ENCODE data around the gene ABHD14A.

The ABHD14A gene

DNA sequence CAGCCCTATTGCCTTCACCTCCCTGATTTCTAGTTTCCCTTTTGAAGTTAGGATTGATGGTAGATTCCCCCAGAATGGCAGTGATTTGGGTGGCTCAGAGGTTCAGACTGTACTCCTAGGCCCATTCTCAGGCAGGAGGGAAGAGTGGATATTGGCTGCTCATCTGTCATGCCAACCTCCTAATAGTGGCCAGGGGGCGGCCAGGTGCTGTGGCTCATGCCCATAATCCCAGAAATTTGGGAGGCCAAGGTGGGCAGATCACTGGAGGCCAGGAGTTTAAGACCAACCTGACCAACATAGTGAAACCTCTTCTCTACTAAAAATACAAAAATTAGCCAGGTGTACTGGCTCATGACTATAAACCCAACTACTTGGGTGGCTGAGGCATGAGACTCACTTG, 44.4 kb upstream of the ABHD14A start:
- TF ChIP-seq RAD21 (IDR thresholded peaks at IDR 0.05; ENCODE audit: low read depth) (no peak), NFIC (IDR thresholded peaks at IDR 0.05) (no peak)
- TF ChIP-seq, protein P1, sequence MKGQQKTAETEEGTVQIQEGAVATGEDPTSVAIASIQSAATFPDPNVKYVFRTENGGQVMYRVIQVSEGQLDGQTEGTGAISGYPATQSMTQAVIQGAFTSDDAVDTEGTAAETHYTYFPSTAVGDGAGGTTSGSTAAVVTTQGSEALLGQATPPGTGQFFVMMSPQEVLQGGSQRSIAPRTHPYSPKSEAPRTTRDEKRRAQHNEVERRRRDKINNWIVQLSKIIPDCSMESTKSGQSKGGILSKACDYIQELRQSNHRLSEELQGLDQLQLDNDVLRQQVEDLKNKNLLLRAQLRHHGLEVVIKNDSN (IDR thresholded peaks at IDR 0.05): no peak

- TF ChIP-seq TCF12 (IDR thresholded peaks at IDR 0.05; ENCODE audit: low read depth) (no peak), FOXM1 (IDR thresholded peaks at IDR 0.05; ENCODE audit: borderline replicate concordance, low read depth) (no peak), CREB1 (IDR thresholded peaks at IDR 0.05; ENCODE audit: low read depth) (no peak), ZBTB7A (IDR thresholded peaks at IDR 0.05; ENCODE audit: low read depth) (no peak), TAF1 (IDR thresholded peaks at IDR 0.05; ENCODE audit: low read depth) (no peak), CEBPB (IDR thresholded peaks at IDR 0.05) (no peak), EGR1 (IDR thresholded peaks at IDR 0.05) (no peak)
- TF ChIP-seq, protein P2, sequence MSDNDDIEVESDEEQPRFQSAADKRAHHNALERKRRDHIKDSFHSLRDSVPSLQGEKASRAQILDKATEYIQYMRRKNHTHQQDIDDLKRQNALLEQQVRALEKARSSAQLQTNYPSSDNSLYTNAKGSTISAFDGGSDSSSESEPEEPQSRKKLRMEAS (IDR thresholded peaks at IDR 0.05): no peak
- TF ChIP-seq, protein P3, sequence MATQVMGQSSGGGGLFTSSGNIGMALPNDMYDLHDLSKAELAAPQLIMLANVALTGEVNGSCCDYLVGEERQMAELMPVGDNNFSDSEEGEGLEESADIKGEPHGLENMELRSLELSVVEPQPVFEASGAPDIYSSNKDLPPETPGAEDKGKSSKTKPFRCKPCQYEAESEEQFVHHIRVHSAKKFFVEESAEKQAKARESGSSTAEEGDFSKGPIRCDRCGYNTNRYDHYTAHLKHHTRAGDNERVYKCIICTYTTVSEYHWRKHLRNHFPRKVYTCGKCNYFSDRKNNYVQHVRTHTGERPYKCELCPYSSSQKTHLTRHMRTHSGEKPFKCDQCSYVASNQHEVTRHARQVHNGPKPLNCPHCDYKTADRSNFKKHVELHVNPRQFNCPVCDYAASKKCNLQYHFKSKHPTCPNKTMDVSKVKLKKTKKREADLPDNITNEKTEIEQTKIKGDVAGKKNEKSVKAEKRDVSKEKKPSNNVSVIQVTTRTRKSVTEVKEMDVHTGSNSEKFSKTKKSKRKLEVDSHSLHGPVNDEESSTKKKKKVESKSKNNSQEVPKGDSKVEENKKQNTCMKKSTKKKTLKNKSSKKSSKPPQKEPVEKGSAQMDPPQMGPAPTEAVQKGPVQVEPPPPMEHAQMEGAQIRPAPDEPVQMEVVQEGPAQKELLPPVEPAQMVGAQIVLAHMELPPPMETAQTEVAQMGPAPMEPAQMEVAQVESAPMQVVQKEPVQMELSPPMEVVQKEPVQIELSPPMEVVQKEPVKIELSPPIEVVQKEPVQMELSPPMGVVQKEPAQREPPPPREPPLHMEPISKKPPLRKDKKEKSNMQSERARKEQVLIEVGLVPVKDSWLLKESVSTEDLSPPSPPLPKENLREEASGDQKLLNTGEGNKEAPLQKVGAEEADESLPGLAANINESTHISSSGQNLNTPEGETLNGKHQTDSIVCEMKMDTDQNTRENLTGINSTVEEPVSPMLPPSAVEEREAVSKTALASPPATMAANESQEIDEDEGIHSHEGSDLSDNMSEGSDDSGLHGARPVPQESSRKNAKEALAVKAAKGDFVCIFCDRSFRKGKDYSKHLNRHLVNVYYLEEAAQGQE (IDR thresholded peaks at IDR 0.05; ENCODE audit: low read depth): no peak
Measured at GRCh38 chr3:51931756-51932155, 43.1 kb upstream of the ABHD14A start.

DNA sequence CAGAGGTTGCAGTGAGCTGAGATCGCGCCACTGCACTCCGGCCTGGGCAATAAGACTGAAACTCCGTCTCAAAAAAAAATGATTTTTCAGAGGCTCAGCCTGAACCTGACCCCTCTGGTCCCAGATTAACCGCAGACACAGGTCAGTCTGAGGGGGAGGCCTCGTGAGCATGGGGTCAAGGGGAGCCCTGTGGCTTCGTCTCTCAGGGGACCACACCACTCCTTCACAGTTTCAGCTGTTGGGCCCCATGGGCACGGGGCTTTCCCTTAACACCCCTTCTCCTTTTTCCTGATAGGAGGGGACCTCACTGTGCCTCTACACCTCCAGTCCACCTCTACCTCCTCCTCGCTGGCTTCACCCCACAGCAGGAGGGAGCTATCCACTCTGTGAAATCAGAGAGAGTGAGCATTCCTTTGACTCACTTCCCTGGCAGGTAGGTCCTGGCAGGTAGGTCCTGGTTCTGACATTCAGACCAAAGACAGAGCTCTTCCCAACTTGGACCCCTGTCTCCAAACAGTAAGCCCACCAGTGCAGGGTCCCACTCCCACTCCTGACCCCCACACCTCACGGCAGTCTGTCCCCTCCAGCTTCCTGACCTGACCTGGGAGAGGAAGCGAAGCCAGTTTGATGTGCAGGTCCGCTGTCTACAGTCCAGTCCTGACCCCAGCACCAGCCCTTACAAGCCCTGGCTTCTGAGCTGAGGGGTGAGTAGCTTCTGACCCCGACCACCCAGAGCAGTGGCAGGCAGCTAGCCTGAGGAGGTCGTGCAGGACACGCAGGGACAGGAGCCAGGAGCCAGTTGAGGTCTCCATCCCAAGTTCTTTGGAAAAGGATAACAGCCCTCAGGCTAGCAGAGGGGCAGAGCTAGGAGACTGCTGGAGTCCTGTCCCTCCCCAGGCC, 42.1 kb upstream of the ABHD14A start:
- no peak for TF ChIP-seq TCF12 (IDR thresholded peaks at IDR 0.05; ENCODE audit: low read depth)
- TF ChIP-seq, protein P2 (IDR thresholded peaks at IDR 0.05): no peak
- TF ChIP-seq TAF1 (IDR thresholded peaks at IDR 0.05; ENCODE audit: low read depth): no peak

DNA sequence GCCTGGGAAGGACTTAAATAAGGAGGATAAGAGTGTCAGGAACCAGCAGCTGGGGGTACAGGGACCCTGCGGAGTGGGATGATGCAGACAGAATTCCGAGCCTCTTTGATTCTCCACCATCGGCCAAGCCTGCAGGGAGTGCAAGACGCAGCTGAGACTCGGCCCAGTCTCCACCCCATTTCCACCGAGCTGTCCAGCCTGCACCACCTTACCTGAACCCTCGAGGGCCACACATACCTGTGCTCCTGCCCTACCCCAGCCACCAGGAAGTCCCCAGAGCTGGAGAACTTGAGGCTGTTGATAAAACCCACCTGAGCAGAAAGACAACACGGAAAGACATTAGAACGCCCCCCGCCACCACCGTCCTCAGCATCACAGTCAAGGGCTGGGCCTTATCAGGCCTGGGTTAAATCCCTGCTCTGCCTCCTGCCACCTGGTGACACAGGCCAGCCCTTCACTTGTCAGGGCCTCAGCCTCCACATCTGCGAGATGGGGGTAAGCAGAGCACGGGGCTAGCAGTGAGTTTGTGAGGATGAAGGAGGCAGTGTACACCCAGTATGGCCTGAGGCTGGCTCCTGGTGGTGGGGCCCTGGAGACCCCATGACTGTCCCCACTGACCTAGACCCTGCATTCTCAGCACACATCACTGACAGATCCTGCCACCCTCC, 41.3 kb upstream of the ABHD14A start:
- TF ChIP-seq ZBTB7A (IDR thresholded peaks at IDR 0.05; ENCODE audit: low read depth) (no peak), TAF1 (IDR thresholded peaks at IDR 0.05; ENCODE audit: low read depth) (no peak), RAD21 (IDR thresholded peaks at IDR 0.05; ENCODE audit: low read depth) (no peak), EGR1 (IDR thresholded peaks at IDR 0.05) (no peak), TCF12 (IDR thresholded peaks at IDR 0.05; ENCODE audit: low read depth) (no peak), YY1 (IDR thresholded peaks at IDR 0.05; ENCODE audit: low read depth) (no peak), CREB1 (IDR thresholded peaks at IDR 0.05; ENCODE audit: low read depth) (no peak), TEAD4 (IDR thresholded peaks at IDR 0.05) (no peak)
- TF ChIP-seq, protein P2 (IDR thresholded peaks at IDR 0.05): no peak
- TF ChIP-seq, protein P1 (IDR thresholded peaks at IDR 0.05): no peak

- TF ChIP-seq, protein P2 (IDR thresholded peaks at IDR 0.05): no peak
- TF ChIP-seq CREB1 (IDR thresholded peaks at IDR 0.05; ENCODE audit: low read depth): no peak
- no peak for TF ChIP-seq EP300 (IDR thresholded peaks at IDR 0.05; ENCODE audit: borderline replicate concordance)
- no peak for TF ChIP-seq TCF12 (IDR thresholded peaks at IDR 0.05; ENCODE audit: low read depth)
- no peak for TF ChIP-seq TAF1 (IDR thresholded peaks at IDR 0.05; ENCODE audit: low read depth)
- TF ChIP-seq CEBPB (IDR thresholded peaks at IDR 0.05): no peak
- TF ChIP-seq, protein P3 (IDR thresholded peaks at IDR 0.05; ENCODE audit: low read depth): peak; percentile 82
Measured at GRCh38 chr3:51934139-51934850, 40.6 kb upstream of the ABHD14A start.
